Activated CD8-positive, alpha-beta memory T cell treated with anti-CD3 and anti-CD28 coated beads for 48 hours (primary cell): ENCODE results near the gene SQOR.
A peak's percentile ranks its signal among the peaks of the same experiment; 100 is the strongest.

ENCODE experiments used
- DNase-seq, 3 experiments: peaks; one replicate each; pipeline ENCODE4 v3.0.0-alpha.2; 2020; ENCODE audit warnings: low read depth in 2 of 3, low spot score in 2 of 3

The SQOR gene

DNA sequence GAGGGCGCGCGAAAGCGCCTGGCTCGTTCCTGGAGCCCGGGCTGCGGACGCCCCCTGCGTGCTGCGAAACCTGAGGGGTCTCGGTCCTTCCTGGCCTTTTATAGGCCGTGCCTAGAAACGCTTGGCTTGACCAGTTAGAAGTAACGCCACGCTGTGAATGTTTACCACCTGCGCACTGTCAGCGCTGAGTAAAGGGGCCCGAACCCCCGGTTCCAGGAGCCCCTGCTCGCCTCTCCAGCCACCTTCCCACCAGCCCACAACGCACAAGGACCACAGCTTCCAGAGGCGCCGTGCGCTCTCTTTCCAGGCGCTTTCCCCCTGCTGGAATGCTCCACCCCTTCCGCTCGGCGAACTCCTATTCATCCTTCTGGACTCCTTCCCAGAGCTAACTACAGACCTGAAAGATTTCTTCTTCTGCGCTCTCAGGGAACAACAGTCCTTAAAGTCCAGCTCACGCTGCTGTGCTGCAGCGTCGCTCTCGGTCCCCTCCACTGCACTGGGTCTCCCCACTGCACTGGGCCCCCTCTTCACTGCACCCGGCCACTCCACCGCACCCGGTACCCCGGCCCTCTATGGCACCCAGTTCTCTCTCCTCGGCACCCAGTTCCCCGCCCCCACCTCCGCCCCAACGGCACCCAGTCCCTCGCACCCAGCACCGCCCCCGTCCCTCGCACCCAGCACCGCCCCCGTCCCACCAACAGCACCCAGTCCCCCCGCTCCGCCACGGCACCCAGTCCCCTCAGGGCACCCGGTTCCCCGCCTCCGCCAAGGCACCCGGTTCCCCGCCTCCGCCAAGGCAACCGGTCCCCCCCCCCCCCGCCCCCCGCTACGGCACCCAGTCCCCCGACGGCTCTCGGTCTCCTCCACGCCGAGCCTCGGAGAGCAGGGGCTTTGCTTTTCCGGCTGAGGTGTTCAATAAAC, 69.8 kb downstream of the SQOR start:
- DNase-seq = no peak

- DNase-seq = peak; percentile 37 to 52 (median 38)
These were observed 71.0 kb downstream of the SQOR start for GRCh38 chr15:45705510-45706473.

GRCh38 chr15:45710657-45711056, 75.8 kb downstream of the SQOR start:
- DNase-seq = no peak

DNA sequence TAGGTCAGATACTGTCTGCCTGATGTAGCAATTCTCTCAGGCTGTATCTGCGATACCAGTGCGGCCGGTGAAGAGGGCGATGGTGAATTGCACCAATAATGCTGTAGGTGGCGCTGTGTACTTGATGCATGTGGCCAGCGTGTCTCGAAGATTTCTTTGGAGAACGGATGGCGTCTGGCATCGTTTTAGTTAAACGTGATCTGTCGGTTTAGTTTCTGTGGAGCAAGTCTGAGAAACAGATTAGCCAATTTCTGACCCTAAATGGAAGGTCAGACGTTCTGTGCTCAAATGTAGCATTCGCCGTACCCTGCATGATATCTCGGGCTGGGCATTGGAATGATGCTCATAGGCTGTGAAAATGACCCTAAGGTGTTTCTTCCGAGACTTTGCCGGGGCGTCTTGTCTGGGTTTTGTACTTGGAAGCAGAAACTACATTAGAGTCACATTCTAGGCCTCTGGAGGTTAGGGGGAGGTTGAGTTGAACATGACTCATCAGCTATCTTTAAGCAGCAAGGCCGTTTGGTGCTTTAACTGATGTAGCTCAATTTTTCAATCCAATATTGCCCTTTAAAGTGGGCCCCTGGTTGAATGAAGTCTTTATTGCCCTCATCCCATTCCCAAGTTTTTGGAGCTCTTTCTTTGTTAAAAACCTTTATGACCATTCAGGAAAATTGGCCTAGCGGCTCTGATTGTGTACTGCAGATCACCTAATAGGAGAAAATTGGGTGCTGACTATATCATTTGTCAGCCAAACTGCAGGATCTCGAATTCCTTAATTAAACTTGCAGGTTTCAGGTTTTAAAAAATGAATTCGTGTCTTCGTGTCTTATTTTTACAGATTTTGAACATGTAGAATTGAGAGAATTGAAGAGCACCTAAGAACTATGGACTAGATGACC, 80.0 kb downstream of the SQOR start:
- DNase-seq = no peak

GRCh38 chr15:45715528-45715927, 80.7 kb downstream of the SQOR start:
- DNase-seq = no peak

GRCh38 chr15:45719490-45719889, 84.7 kb downstream of the SQOR start:
- no peak for DNase-seq

DNA sequence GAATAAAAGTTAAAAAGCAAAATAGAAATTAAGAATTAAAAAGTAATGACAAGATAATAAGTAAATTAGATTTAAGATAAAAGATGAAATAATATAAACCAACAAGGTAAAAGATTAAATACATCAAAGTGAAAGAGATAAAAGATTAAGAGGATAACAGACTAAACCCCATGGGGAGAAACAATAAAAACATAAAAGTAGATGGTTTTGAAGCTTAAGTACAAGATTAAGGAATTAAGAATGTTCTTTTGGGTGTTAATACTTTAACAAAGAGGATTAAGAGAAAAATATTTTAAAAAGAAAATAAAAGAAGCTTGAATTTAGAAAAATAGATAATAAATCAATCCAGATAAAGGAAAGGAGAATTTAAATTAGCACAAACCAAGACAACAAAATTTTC, 85.4 kb downstream of the SQOR start:
- no peak for DNase-seq

DNA sequence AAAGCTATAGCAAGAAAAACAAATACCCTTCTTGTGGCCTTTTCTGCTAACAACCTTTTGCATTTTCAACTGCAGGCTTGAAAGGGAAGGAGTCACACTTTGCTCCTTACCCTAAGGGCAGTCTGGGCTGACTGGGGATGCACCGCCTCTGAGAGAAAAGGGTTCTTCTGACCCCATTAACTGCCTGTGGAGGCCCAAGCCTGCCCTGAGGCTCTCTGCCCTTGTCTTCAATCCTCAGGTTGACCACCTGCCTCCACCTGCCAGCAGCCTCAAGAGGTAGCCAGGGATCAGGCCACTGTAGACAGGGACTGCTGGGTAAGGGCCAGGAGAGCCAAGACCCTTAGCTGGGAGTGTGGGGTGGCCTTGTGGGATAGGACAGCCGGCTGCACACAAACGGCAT, 93.8 kb downstream of the SQOR start:
- no peak for DNase-seq

- DNase-seq = no peak
These were observed 94.3 kb downstream of the SQOR start for GRCh38 chr15:45729141-45729540.

GRCh38 chr15:45731343-45731742, 96.5 kb downstream of the SQOR start:
- no peak for DNase-seq

DNA sequence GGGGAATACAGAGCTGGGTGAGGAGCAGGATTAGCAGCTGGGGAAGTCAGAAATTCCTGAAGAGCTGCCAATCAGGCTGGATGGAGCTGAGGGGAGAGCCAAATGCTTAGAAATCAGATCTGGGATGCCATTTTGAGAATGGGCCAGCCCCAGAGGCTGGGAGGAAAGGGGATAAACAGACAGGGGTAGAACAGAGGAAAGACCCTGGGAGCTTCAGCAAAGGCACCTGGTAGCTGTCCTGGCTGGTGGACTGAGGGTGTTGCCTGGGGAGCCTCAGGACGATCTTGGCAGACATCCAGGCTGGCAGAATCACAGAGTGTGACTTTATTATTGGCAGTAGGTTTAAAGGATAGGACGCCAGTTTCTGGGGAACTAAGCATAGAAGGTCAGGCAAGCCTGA, 97.8 kb downstream of the SQOR start:
- no peak for DNase-seq

- DNase-seq = no peak
These were observed 99.5 kb downstream of the SQOR start for GRCh38 chr15:45734260-45734711.
